NCI-H1694 (cell line): ENCODE data around the gene TGFBR3.

Source experiments
- DNase-seq: peaks from one replicate; lab custom pipeline; 2025; lab: John Stamatoyannopoulos, UW

TGFBR3 gene

GRCh38 chr1:91799159-91799558, 86.8 kb downstream of the TGFBR3 start:
- DNase-seq = no peak

- no peak for DNase-seq
Measured at GRCh38 chr1:91798740-91799139, 87.2 kb downstream of the TGFBR3 start.

GRCh38 chr1:91798241-91798648, 87.7 kb downstream of the TGFBR3 start:
- DNase-seq = no peak

GRCh38 chr1:91797164-91797563, 88.8 kb downstream of the TGFBR3 start:
- DNase-seq = no peak

- no peak for DNase-seq
Measured at GRCh38 chr1:91796390-91796654, 89.6 kb downstream of the TGFBR3 start.

GRCh38 chr1:91795591-91796389, 90.2 kb downstream of the TGFBR3 start:
- no peak for DNase-seq

GRCh38 chr1:91793877-91794276, 92.1 kb downstream of the TGFBR3 start:
- DNase-seq = no peak

GRCh38 chr1:91793189-91793588, 92.8 kb downstream of the TGFBR3 start:
- no peak for DNase-seq

- no peak for DNase-seq
Measured at GRCh38 chr1:91792489-91793071, 93.4 kb downstream of the TGFBR3 start.

- no peak for DNase-seq
Measured at GRCh38 chr1:91791691-91792488, 94.1 kb downstream of the TGFBR3 start.

GRCh38 chr1:91791103-91791502, 94.8 kb downstream of the TGFBR3 start:
- DNase-seq = peak; percentile 6

GRCh38 chr1:91790392-91790791, 95.6 kb downstream of the TGFBR3 start:
- no peak for DNase-seq

- no peak for DNase-seq
Measured at GRCh38 chr1:91789273-91789997, 96.5 kb downstream of the TGFBR3 start.

- no peak for DNase-seq
Measured at GRCh38 chr1:91787919-91788318, 98.0 kb downstream of the TGFBR3 start.

GRCh38 chr1:91784616-91785015, 101.3 kb downstream of the TGFBR3 start:
- no peak for DNase-seq

GRCh38 chr1:91784191-91784590, 101.8 kb downstream of the TGFBR3 start:
- DNase-seq = no peak

GRCh38 chr1:91783423-91784170, 102.4 kb downstream of the TGFBR3 start:
- DNase-seq = no peak

- DNase-seq = no peak
Measured at GRCh38 chr1:91781901-91782622, 103.9 kb downstream of the TGFBR3 start.

- DNase-seq = no peak
Measured at GRCh38 chr1:91781371-91781825, 104.6 kb downstream of the TGFBR3 start.

- no peak for DNase-seq
Measured at GRCh38 chr1:91779548-91780021, 106.4 kb downstream of the TGFBR3 start.

GRCh38 chr1:91778964-91779363, 107.0 kb downstream of the TGFBR3 start:
- no peak for DNase-seq
